GM12878 (cell line): Measurements from ENCODE around the gene CRTAP. TPM values are rescaled to one million over a fixed set of nuclear protein-coding genes. Genes with fewer than 3 reads are reported as not detected.

Source experiments
- ATAC-seq: fragments of 200-7000 bp; cut with Tn5 transposase; 3 replicates; pipeline ENCODE4 v1.9.1; 2020; ENCODE audit warnings: mild to moderate bottlenecking, moderate library complexity
- BruUV-seq: library from RNA; stranded (reverse); fragments of 400-500 nt; replicated peaks from 2 replicates; lab custom pipeline; 2021; lab: Mats Ljungman, UMichigan
- CTCF ChIA-PET: fragments of 300-600 bp; sonication (Branson Sonifier 250); formaldehyde crosslinking; extraction: SDS; loops from one replicate; lab custom pipeline; 2021; ENCODE audit warnings: inconsistent platforms; lab: Yijun Ruan, JAX
- POLR2A ChIA-PET: fragments of 350-600 bp; formaldehyde crosslinking; extraction: SDS; loops from one replicate; lab custom pipeline; 2021; ENCODE audit warnings: inconsistent platforms; lab: Charles Lee
- RAD21 ChIA-PET: fragments of 300-600 bp; sonication (Branson Sonifier 250); formaldehyde crosslinking; loops from one replicate; lab custom pipeline; 2023; ENCODE audit warnings: antibody characterized with exemption; ENCODE audit not compliant: unreplicated experiment; lab: Charles Lee
- SMC1A ChIA-PET: fragments of 300-600 bp; sonication (Branson Sonifier 250); formaldehyde crosslinking; loops from one replicate; lab custom pipeline; 2023; ENCODE audit not compliant: unreplicated experiment, uncharacterized antibody; lab: Charles Lee
- DNase-seq: peaks from one replicate; pipeline ENCODE4 v3.0.0-alpha.2; 2011; ENCODE audit warnings: low read depth, low spot score
- FAIRE-seq: peaks from 3 replicates; lab custom pipeline; 2011; peaks lifted over from hg19 to GRCh38; lab: Jason Lieb, UNC
- H2AFZ ChIP-seq: 2 replicates; pipeline ENCODE4 v1.6.0; 2011; ENCODE audit warnings: low read depth, low read length, control low read depth; ENCODE audit not compliant: control insufficient read depth
- H3K27ac ChIP-seq: 2 replicates; pipeline ENCODE4 v1.5.1; 2011; ENCODE audit warnings: control low read depth; ENCODE audit not compliant: control insufficient read depth, insufficient read depth
- H3K27me3 ChIP-seq, 2 experiments: replicated peaks in 1 of 2; 2 replicates each; pipeline versions ENCODE4 v1.6.0 to v1.6.1; 2011; ENCODE audit warnings: low read length in 1 of 2; ENCODE audit not compliant: control insufficient read depth in 2 of 2, insufficient read depth in 2 of 2
- H3K36me3 ChIP-seq, 2 experiments: 2 replicates each; pipeline ENCODE4 v1.5.1; 2011; ENCODE audit warnings: low read length in 1 of 2; ENCODE audit not compliant: control insufficient read depth in 2 of 2, insufficient read depth in 2 of 2
- H3K4me1 ChIP-seq: 2 replicates; pipeline ENCODE4 v1.6.1; 2011; ENCODE audit warnings: mild to moderate bottlenecking, low read length, moderate library complexity, mixed read lengths; ENCODE audit not compliant: control insufficient read depth, insufficient read depth
- H3K4me2 ChIP-seq: 2 replicates; pipeline ENCODE4 v1.6.0; 2011; ENCODE audit warnings: control low read depth; ENCODE audit not compliant: control insufficient read depth, insufficient read depth
- H3K4me3 ChIP-seq: fragments of 200-600 bp; sonication (generic); 2 replicates; pipeline ENCODE4 v1.5.1; 2016
- H3K79me2 ChIP-seq: 2 replicates; pipeline ENCODE4 v1.6.0; 2011; ENCODE audit warnings: low read length; ENCODE audit not compliant: control insufficient read depth, insufficient read depth
- H3K9ac ChIP-seq: 2 replicates; pipeline ENCODE4 v1.8.0; 2011; ENCODE audit warnings: low read length, control low read depth, mixed read lengths; ENCODE audit not compliant: control insufficient read depth, insufficient read depth
- H3K9me3 ChIP-seq: replicated peaks from 3 replicates; pipeline ENCODE4 v1.5.1; 2011; ENCODE audit warnings: mild to moderate bottlenecking, low read length; ENCODE audit not compliant: control insufficient read depth, insufficient read depth
- H4K20me1 ChIP-seq: 2 replicates; pipeline ENCODE4 v1.6.0; 2011; ENCODE audit not compliant: control insufficient read depth, insufficient read depth
- ASH2L ChIP-seq: fragments of 300-600, 200-600 bp; sonication (generic); IDR thresholded peaks from 2 replicates; pipeline ENCODE4 v1.6.1; 2017; ENCODE audit warnings: low read depth, mild to moderate bottlenecking, borderline replicate concordance
- ATF2 ChIP-seq: IDR thresholded peaks from 2 replicates; pipeline ENCODE4 v1.6.1; 2012; ENCODE audit warnings: low read length, inconsistent platforms
- E4F1 ChIP-seq: fragments of 450-650 bp; IDR thresholded peaks from 2 replicates; pipeline ENCODE4 v1.6.1; 2018; ENCODE audit warnings: borderline replicate concordance, mild to moderate bottlenecking; ENCODE audit not compliant: partially characterized antibody
- FOXM1 ChIP-seq: IDR thresholded peaks from 2 replicates; pipeline ENCODE4 v1.6.1; 2012; ENCODE audit warnings: low read depth, mild to moderate bottlenecking, inconsistent platforms, low read length, moderate library complexity
- IKZF2 ChIP-seq, 2 experiments: fragments of 450-650 bp; IDR thresholded peaks; 2 replicates each; pipeline ENCODE4 v1.6.1; 2017; ENCODE audit warnings: mild to moderate bottlenecking in 2 of 2, moderate library complexity in 2 of 2
- IRF4 ChIP-seq: IDR thresholded peaks from 2 replicates; pipeline ENCODE4 v1.6.1; 2011; ENCODE audit warnings: low read depth, low read length
- MAX ChIP-seq: IDR thresholded peaks from 2 replicates; pipeline ENCODE4 v1.6.1; 2012; ENCODE audit warnings: low read depth, low read length, improper control_type of control experiment
- MEF2B ChIP-seq: fragments of 450-650 bp; IDR thresholded peaks from 2 replicates; pipeline ENCODE4 v1.6.1; 2018; ENCODE audit warnings: mild to moderate bottlenecking, moderate library complexity; ENCODE audit not compliant: partially characterized antibody, poor library complexity, severe bottlenecking
- RUNX3 ChIP-seq: IDR thresholded peaks from 2 replicates; pipeline ENCODE4 v1.6.1; 2012; ENCODE audit warnings: low read length, inconsistent platforms
- WGBS: methylation state at CpG from one replicate; pipeline ENCODE4 v1.1.6; 2016; ENCODE audit warnings: low lambda C conversion rate; ENCODE audit not compliant: insufficient replicate concordance, insufficient coverage; ENCODE audit errors: missing lambda C conversion rate; 5-methylcytosine and 5-hydroxymethylcytosine counted together
- in situ Hi-C: fragments of 300-500 bp; cut with MboI; formaldehyde crosslinking; loops from 9 replicates; pipeline ENCODE4 v1.14.3; 2018; ENCODE audit warnings: mixed read lengths
- intact Hi-C: fragments of 100-400 bp; cut with micrococcal nuclease; formaldehyde crosslinking; loops from one replicate; pipeline ENCODE4 v1.14.2; 2022; ENCODE audit not compliant: unreplicated experiment
- polyA plus RNA-seq, 11 experiments: library from polyadenylated mRNA; depleted of rRNA in 4 of 11; unstranded in 6 of 11; stranded (reverse) in 5 of 11; fragments of >200 nt; fragmentation: Nextera tagmentation in 4 of 11; fragmentation: Illumina TruSeq in 1 of 11; extraction: Ambion mirVana in 4 of 11; extraction: Trizol in 1 of 11; gene quantifications; 1 replicate in 1 of 11; 2 replicates in 10 of 11; pipeline versions ENCODE4 v1.2.1 to v1.2.3, GENCODE V29; 2011 to 2016; ENCODE audit warnings: inconsistent platforms in 2 of 11, missing spikeins in 2 of 11, low read depth in 1 of 11
- total RNA-seq, 4 experiments: library from RNA; depleted of rRNA in 3 of 4; stranded (reverse); fragments of >200 nt in 3 of 4; fragmentation: Illumina TruSeq in 1 of 4; extraction: Trizol in 1 of 4; gene quantifications; 2 replicates each; pipeline versions ENCODE4 v1.2.1 to v1.2.3, GENCODE V29; 2013 to 2021

CRTAP gene
- total and polyA plus RNA-seq, 10 of the 15 experiments (the other 5 are each of a cell fraction or from before 2014, with no cell fraction given): 6.0 to 42.3 (median 23.3) TPM

- peak; percentile 68 for TF ChIP-seq ATF2
- TF ChIP-seq RUNX3: peak; percentile 76
- peak; percentile 54; the same call in 1 of the 2 replicates for TF ChIP-seq FOXM1
- no peak for TF ChIP-seq MAX
- no peak for TF ChIP-seq ASH2L
- TF ChIP-seq IRF4: 0 out of 2 replicates have a peak, but pooled peaks have one; percentile 50
- no peak for TF ChIP-seq E4F1
Measured at GRCh38 chr3:33111581-33111980, 2.2 kb upstream of the CRTAP start (continued).

GRCh38 chr3:33114622-33115023 is 809 bp downstream of the CRTAP start:
- no peak for ATAC-seq
- ChIA-PET RAD21 (interaction anchor here (2.1 kb wide), 1 partner anchor 17 kb away, joined by 5 read pairs; no protein-coding TSS in a partner anchor), CTCF (interaction anchor here (0.7 to 3.5 kb wide), 5 partner anchors 10 to 258 kb away, joined by 3 to 36 read pairs (median 5); no protein-coding TSS in a partner anchor), SMC1A (interaction anchor here (1.2 to 1.7 kb wide), 2 partner anchors 17 to 19 kb away, joined by 3 to 5 read pairs; no protein-coding TSS in a partner anchor), POLR2A (interaction anchor here (0.6 kb wide), 1 partner anchor 796 kb away, joined by 3 read pairs; no protein-coding TSS in a partner anchor)
- no TSS peak for BruUV-seq
- in situ Hi-C loops: no loop called here
- Histone ChIP-seq H3K36me3 (no peaks in the 10 kb centered on the region), H3K4me1 (peaks cover 24% of the 10 kb centered on the region), H3K9me3 (no peaks in the 10 kb centered on the region), H3K27me3 (no peaks in the 10 kb centered on the region), H3K27ac (no peak overlapping the region), H3K9ac (no peak overlapping the region), H2AFZ (peak overlapping the region; percentile 86), H3K4me3 (peak overlapping the region; percentile 75), H4K20me1 (no peaks in the 10 kb centered on the region), H3K79me2 (no peaks in the 10 kb centered on the region), H3K4me2 (peak overlapping the region; percentile 78)
- WGBS: 6% methylated on average over 14 of the region's 14 CpGs
- no peak for DNase-seq
- TF ChIP-seq IKZF2 (IDR thresholded peaks at IDR 0.05) (0 out of 4 replicates have a peak, but pooled peaks of 1 of the 2 experiments have one; percentile 3), MEF2B (no peak)
- intact Hi-C loops: no loop called here
- FAIRE-seq: no peak
